ENCODE data around the gene RBM5. TPM values are rescaled to one million over a fixed set of nuclear protein-coding genes. Genes with fewer than 3 reads are reported as not detected.

The RBM5 gene
- total and polyA plus RNA-seq, 5 donors from 2014 or later, result 29.6 to 395 (median 37.7) TPM

DNA sequence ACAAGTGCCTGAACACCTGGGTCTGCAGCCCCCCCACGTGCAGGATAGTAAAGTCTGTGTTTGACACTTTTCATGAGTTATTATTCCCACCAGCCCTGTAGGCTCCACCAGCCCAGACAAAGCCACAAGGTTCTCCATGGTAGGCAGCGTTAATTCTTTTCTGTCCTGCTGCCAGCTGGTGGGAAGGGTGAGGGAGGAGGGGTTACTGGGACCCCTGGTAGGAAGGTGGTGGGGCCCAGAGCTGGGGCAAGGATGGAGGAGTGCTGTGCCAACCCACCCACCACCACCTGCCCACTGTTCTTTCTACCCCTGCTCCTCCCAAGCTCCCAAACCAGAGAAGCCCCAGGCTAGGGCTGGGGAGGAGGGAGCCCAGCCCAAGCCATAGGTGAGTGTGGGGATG lies 45.6 kb downstream of the RBM5 start:
- Mint-ChIP-seq H3K36me3 (no peaks in the 10 kb centered on the region), H3K4me1 (peaks cover 0 to 8% (median 3%) of the 10 kb centered on the region in 4 donors), H3K27ac (no peak overlapping the region), H3K9me3 (no peaks in the 10 kb centered on the region), H3K4me3 (no peak overlapping the region), H3K27me3 (peaks cover 8% of the 10 kb centered on the region)
- H3K36me3 ChIP-seq (ENCODE audit: control insufficient read depth, insufficient read depth, low read length), result no peaks in the 10 kb centered on the region
- DNase-seq, result no peak
- no peak for ATAC-seq (ENCODE audit: low read depth in 2 of 2)
- H3K9me3 ChIP-seq (ENCODE audit: control insufficient read depth in 2 of 2, low read length in 2 of 2), result no peaks in the 10 kb centered on the region
- no peak overlapping the region for H3K27ac ChIP-seq (ENCODE audit: insufficient read depth, low read length, poor library complexity, severe bottlenecking)
- H3K4me3 ChIP-seq (ENCODE audit: low read depth, low read length), result no peak overlapping the region
- no peaks in the 10 kb centered on the region for H3K4me1 ChIP-seq (ENCODE audit: control insufficient read depth, insufficient read depth, low read length, poor library complexity, severe bottlenecking)
- no peaks in the 10 kb centered on the region for H3K27me3 ChIP-seq (ENCODE audit: control insufficient read depth, insufficient read depth, low read length)

DNA sequence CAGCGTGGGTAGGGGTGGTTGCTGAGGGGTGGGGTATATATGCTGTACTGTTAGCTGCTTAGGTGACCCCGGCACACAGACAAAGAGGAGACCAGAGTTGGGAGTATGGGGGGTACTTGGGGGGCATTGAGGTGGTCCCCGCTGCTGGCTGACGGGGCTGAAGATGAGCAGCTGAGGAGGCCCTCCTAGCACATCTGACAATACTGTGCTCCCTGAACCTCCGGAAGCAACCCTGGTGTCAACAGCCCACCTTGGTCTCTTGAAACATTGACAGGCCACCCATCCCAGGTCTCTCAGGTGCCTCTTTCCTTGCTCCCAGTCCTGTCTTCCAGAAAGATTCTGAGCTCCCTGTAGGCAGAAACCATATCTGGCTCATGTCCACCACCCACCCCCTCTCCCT lies 47.2 kb downstream of the RBM5 start:
- no peak overlapping the region for H3K4me3 ChIP-seq (ENCODE audit: low read depth, low read length)
- no peaks in the 10 kb centered on the region for H3K9me3 ChIP-seq (ENCODE audit: control insufficient read depth in 2 of 2, low read length in 2 of 2)
- Mint-ChIP-seq H3K27ac (no peak overlapping the region), H3K4me3 (no peak overlapping the region), H3K9me3 (no peaks in the 10 kb centered on the region), H3K36me3 (no peaks in the 10 kb centered on the region), H3K4me1 (peaks cover 0 to 8% (median 3%) of the 10 kb centered on the region in 4 donors), H3K27me3 (peaks cover 8% of the 10 kb centered on the region)
- no peak overlapping the region for H3K27ac ChIP-seq (ENCODE audit: insufficient read depth, low read length, poor library complexity, severe bottlenecking)
- DNase-seq (no peak), ATAC-seq (ENCODE audit: low read depth in 2 of 2) (no peak)
- no peaks in the 10 kb centered on the region for H3K4me1 ChIP-seq (ENCODE audit: control insufficient read depth, insufficient read depth, low read length, poor library complexity, severe bottlenecking)
- H3K27me3 ChIP-seq (ENCODE audit: control insufficient read depth, insufficient read depth, low read length), result no peaks in the 10 kb centered on the region
- no peaks in the 10 kb centered on the region for H3K36me3 ChIP-seq (ENCODE audit: control insufficient read depth, insufficient read depth, low read length)

DNA sequence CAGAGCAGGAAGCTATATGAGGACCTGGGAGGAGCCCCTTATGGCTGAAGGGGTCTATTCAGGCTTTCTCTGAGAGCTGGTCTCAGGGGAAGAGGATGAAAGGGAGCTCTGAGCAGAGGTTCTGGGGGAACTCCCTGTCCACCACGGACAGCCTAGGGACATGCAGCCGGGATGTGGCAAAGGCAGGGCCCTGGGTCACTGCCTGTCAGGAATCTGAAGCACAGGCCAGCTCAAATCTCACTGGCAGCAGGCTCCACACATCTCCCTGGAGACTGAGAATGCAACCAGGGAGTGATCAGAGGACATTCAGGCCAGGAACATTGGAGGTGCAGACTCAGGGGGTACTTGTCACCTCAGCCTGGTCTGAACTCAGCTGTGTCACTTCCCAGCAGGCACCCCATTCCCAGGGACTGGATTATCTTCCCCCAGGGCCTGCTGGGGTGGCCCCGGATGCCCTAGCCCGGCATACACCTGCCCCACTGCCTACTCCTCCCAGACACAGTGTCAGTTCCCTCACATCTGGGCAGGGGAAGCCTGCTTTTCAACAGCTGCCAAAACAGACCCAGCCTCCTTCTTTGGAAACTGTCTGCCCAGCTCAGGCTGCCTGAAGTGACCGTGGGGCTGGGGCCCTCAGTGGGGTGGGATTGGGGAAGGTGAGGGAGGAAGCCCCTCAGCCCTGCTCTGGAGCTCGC lies 48.1 kb downstream of the RBM5 start:
- DNase-seq (no peak), ATAC-seq (ENCODE audit: low read depth in 2 of 2) (no peak)
- H3K27me3 ChIP-seq (ENCODE audit: control insufficient read depth, insufficient read depth, low read length), result no peaks in the 10 kb centered on the region
- H3K27ac ChIP-seq (ENCODE audit: insufficient read depth, low read length, poor library complexity, severe bottlenecking), result no peak overlapping the region
- Mint-ChIP-seq H3K36me3 (no peaks in the 10 kb centered on the region), H3K27me3 (peaks cover 8% of the 10 kb centered on the region), H3K9me3 (no peaks in the 10 kb centered on the region), H3K4me3 (no peak overlapping the region), H3K4me1 (peaks cover 0 to 8% (median 3%) of the 10 kb centered on the region in 4 donors), H3K27ac (peak overlapping the region in 1 of 3 donors; percentile 42)
- no peak overlapping the region for H3K4me3 ChIP-seq (ENCODE audit: low read depth, low read length)
- no peaks in the 10 kb centered on the region for H3K36me3 ChIP-seq (ENCODE audit: control insufficient read depth, insufficient read depth, low read length)
- no peaks in the 10 kb centered on the region for H3K4me1 ChIP-seq (ENCODE audit: control insufficient read depth, insufficient read depth, low read length, poor library complexity, severe bottlenecking)
- H3K9me3 ChIP-seq (ENCODE audit: control insufficient read depth in 2 of 2, low read length in 2 of 2), result no peaks in the 10 kb centered on the region

DNA sequence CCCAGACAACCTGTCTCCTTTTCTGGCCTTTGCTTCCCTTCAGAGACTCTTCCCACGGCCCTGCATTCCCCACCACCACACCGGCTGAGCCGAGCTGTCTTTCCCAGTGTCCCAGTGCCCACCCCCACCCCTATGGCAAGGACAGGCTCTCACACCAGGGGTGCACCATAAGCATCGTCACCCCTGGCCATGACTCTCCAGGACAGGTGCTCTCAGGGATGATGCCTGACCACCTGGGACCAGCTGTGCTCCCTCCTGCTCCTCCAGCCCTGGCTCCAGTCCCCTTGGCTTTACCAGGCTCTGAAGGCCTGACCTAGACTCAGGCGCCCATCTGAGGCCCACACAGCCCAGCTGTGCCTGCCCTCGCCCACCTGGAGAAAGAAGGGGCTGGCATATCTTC lies 48.8 kb downstream of the RBM5 start:
- Histone ChIP-seq H3K4me3 (ENCODE audit: low read depth, low read length) (no peak overlapping the region), H3K36me3 (ENCODE audit: control insufficient read depth, insufficient read depth, low read length) (no peaks in the 10 kb centered on the region), H3K4me1 (ENCODE audit: control insufficient read depth, insufficient read depth, low read length, poor library complexity, severe bottlenecking) (no peaks in the 10 kb centered on the region), H3K27me3 (ENCODE audit: control insufficient read depth, insufficient read depth, low read length) (no peaks in the 10 kb centered on the region), H3K9me3 (ENCODE audit: control insufficient read depth in 2 of 2, low read length in 2 of 2) (no peaks in the 10 kb centered on the region), H3K27ac (ENCODE audit: insufficient read depth, low read length, poor library complexity, severe bottlenecking) (no peak overlapping the region)
- no peaks in the 10 kb centered on the region for H3K9me3 Mint-ChIP-seq
- H3K36me3 Mint-ChIP-seq, result no peaks in the 10 kb centered on the region
- H3K27ac Mint-ChIP-seq, result no peak overlapping the region
- peaks cover 0 to 8% (median 3%) of the 10 kb centered on the region in 4 donors for H3K4me1 Mint-ChIP-seq
- DNase-seq (no peak), ATAC-seq (ENCODE audit: low read depth in 2 of 2) (no peak)
- peaks cover 8% of the 10 kb centered on the region for H3K27me3 Mint-ChIP-seq
- no peak overlapping the region for H3K4me3 Mint-ChIP-seq

DNA sequence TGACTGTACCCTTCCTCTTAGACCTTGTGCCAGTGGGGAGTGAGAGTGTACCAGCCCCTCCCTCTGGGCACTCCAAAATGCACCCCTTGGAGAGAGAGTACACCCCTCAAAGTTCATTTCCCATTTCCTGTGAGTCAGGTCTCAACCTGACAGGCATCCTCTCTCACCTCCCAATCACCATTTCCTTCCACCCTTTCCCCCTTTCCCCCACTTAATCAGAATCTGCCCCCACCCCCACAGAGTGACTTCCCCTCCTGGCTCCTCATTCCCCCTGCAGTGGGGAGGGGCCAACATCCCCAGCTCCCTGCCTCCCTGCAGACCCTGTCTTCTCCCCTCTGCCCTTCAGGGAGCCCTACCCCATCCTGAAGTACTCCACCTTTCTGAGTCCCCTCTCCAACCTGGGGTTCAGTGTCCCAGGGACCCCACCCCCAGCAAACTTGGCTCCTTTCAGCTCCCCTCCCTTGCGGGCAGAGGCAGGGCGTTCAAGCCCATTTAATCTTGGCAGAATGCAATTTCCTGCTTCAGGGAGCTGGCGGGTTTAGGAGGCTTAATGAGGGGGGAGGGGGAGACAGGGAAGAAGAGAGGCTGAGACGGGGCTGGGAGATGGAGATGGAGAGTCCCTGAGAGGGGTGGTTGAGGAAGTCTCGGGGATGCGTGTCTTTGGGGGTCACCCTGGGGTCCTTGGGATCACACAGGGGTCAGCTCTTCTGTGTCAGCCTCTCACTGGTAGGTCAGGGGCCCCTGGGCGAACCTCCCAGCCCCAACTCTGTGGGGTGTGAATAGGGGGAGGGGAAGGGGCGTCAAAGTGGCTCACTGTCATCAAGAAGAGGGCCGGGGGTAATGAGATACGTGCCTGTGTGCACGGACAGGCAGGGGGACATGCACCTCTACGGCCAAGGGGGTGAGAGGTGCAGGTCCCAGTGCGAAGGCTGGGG lies 49.8 kb downstream of the RBM5 start:
- Mint-ChIP-seq H3K27me3 (peaks cover 8% of the 10 kb centered on the region), H3K4me1 (peaks cover 0 to 8% (median 3%) of the 10 kb centered on the region in 4 donors), H3K36me3 (no peaks in the 10 kb centered on the region), H3K27ac (no peak overlapping the region), H3K4me3 (no peak overlapping the region), H3K9me3 (no peaks in the 10 kb centered on the region)
- DNase-seq (no peak), ATAC-seq (ENCODE audit: low read depth in 2 of 2) (no peak)
- Histone ChIP-seq H3K4me1 (ENCODE audit: control insufficient read depth, insufficient read depth, low read length, poor library complexity, severe bottlenecking) (no peaks in the 10 kb centered on the region), H3K4me3 (ENCODE audit: low read depth, low read length) (no peak overlapping the region), H3K27ac (ENCODE audit: insufficient read depth, low read length, poor library complexity, severe bottlenecking) (no peak overlapping the region), H3K36me3 (ENCODE audit: control insufficient read depth, insufficient read depth, low read length) (no peaks in the 10 kb centered on the region), H3K27me3 (ENCODE audit: control insufficient read depth, insufficient read depth, low read length) (no peaks in the 10 kb centered on the region), H3K9me3 (ENCODE audit: control insufficient read depth in 2 of 2, low read length in 2 of 2) (no peaks in the 10 kb centered on the region)

DNA sequence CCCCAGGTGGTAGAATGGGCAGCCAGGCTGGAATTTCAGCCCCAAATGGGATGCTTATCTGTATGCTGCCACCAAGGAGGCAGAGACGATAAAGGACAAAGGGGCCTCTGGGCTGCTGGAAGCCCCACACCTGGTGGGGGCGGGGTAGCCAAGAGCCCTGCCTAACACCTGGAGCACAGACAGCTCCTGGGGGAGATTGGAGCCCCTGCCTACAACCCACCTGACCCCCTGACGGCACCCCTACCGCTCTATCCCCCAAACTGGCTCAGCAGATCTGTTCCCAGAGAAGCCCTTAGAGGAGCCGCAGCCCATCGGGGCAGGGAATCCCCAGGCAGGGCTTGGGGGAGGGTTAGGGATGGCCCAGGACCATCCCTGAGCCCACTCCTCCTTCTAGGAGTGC lies 50.6 kb downstream of the RBM5 start:
- Mint-ChIP-seq H3K27me3 (peaks cover 8% of the 10 kb centered on the region), H3K4me3 (no peak overlapping the region), H3K36me3 (no peaks in the 10 kb centered on the region), H3K9me3 (no peaks in the 10 kb centered on the region), H3K4me1 (peaks cover 0 to 8% (median 3%) of the 10 kb centered on the region in 4 donors), H3K27ac (no peak overlapping the region)
- ATAC-seq (ENCODE audit: low read depth in 2 of 2) (no peak), DNase-seq (no peak)
- Histone ChIP-seq H3K36me3 (ENCODE audit: control insufficient read depth, insufficient read depth, low read length) (no peaks in the 10 kb centered on the region), H3K9me3 (ENCODE audit: control insufficient read depth in 2 of 2, low read length in 2 of 2) (no peaks in the 10 kb centered on the region), H3K4me3 (ENCODE audit: low read depth, low read length) (no peak overlapping the region), H3K4me1 (ENCODE audit: control insufficient read depth, insufficient read depth, low read length, poor library complexity, severe bottlenecking) (no peaks in the 10 kb centered on the region), H3K27ac (ENCODE audit: insufficient read depth, low read length, poor library complexity, severe bottlenecking) (no peak overlapping the region), H3K27me3 (ENCODE audit: control insufficient read depth, insufficient read depth, low read length) (no peaks in the 10 kb centered on the region)

DNA sequence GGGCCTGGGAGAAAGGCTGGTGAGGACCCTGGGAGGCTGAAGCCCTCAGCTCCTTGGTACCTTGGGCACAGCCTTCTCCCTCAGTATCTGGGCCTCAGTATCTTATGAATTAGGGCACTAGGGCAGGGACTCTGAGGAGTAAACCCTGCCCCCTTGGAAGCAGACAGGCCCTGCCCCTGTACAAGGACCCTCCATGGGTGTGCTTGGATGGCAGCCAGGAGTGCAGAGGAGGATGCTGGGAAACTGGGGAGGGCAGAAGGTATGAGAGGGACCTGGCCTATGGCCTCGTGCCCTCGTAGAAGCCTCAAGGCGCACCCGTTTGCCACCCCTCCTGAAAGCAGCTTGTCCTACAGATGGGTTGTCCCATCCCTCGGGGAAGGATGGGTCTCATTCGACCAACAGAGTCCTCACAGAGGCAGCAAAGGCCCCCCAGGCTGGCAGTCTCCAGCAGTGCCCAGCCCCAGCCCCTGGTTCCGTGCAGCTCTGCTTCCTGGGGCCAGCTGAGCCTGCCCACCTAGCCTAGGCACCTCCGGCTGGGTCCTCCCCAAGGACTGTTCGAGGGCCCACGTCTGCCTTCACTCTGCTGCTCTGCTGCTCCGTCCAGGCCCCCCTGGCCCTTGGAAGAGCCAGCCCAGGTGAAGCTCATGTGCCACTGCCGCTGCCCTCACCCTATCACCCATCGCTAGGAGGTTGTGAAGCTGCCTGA lies 51.2 kb downstream of the RBM5 start:
- ATAC-seq (ENCODE audit: low read depth in 2 of 2) (no peak), DNase-seq (no peak)
- no peak overlapping the region for H3K27ac ChIP-seq (ENCODE audit: insufficient read depth, low read length, poor library complexity, severe bottlenecking)
- Mint-ChIP-seq H3K4me1 (peaks cover 0 to 8% (median 3%) of the 10 kb centered on the region in 4 donors), H3K36me3 (no peaks in the 10 kb centered on the region), H3K4me3 (no peak overlapping the region), H3K27me3 (peaks cover 8% of the 10 kb centered on the region), H3K27ac (no peak overlapping the region), H3K9me3 (no peaks in the 10 kb centered on the region)
- H3K4me1 ChIP-seq (ENCODE audit: control insufficient read depth, insufficient read depth, low read length, poor library complexity, severe bottlenecking), result no peaks in the 10 kb centered on the region
- no peaks in the 10 kb centered on the region for H3K27me3 ChIP-seq (ENCODE audit: control insufficient read depth, insufficient read depth, low read length)
- H3K36me3 ChIP-seq (ENCODE audit: control insufficient read depth, insufficient read depth, low read length), result no peaks in the 10 kb centered on the region
- H3K9me3 ChIP-seq (ENCODE audit: control insufficient read depth in 2 of 2, low read length in 2 of 2), result no peaks in the 10 kb centered on the region
- no peak overlapping the region for H3K4me3 ChIP-seq (ENCODE audit: low read depth, low read length)
